NCI-H526 (cell line): Measurements from ENCODE around the gene ZNF608.

ENCODE experiments used
- DNase-seq, 2 experiments: peaks; one replicate each; lab custom pipeline; 2025; lab: John Stamatoyannopoulos, UW

ZNF608 gene

GRCh38 chr5:124745928-124746915 is at the start of gene ZNF608:
ZNF608 (minus strand) TSS chr5:124746639; CDS start chr5:124744989, 1,650 bp downstream.
- peak; percentile 31 to 40 for DNase-seq

- DNase-seq, result no peak
These were observed 49.4 kb upstream of the ZNF608 start for GRCh38 chr5:124795829-124796228.

- DNase-seq, result peak; percentile 20 to 31
These were observed 44.7 kb upstream of the ZNF608 start for GRCh38 chr5:124790895-124791732.

GRCh38 chr5:124790301-124790894 is 44.0 kb upstream of the ZNF608 start:
- no peak for DNase-seq

- no peak for DNase-seq
These were observed 42.7 kb upstream of the ZNF608 start for GRCh38 chr5:124789104-124789605.

- DNase-seq, result no peak
These were observed 37.4 kb upstream of the ZNF608 start for GRCh38 chr5:124783794-124784193.

- no peak for DNase-seq
These were observed 36.8 kb upstream of the ZNF608 start for GRCh38 chr5:124783285-124783684.

- DNase-seq, result no peak
These were observed 35.8 kb upstream of the ZNF608 start for GRCh38 chr5:124782262-124782661.

- no peak for DNase-seq
These were observed 33.6 kb upstream of the ZNF608 start for GRCh38 chr5:124780011-124780410.

GRCh38 chr5:124773315-124774311 is 27.2 kb upstream of the ZNF608 start:
- no peak for DNase-seq

GRCh38 chr5:124772457-124773200 is 26.2 kb upstream of the ZNF608 start:
- no peak for DNase-seq

GRCh38 chr5:124771761-124772160 is 25.3 kb upstream of the ZNF608 start:
- peak; percentile 88 to 91 for DNase-seq

GRCh38 chr5:124764992-124765611 is 18.7 kb upstream of the ZNF608 start:
- no peak for DNase-seq

- no peak for DNase-seq
These were observed 18.1 kb upstream of the ZNF608 start for GRCh38 chr5:124764585-124764984.

- DNase-seq, result no peak
These were observed 14.6 kb upstream of the ZNF608 start for GRCh38 chr5:124761010-124761409.

- no peak for DNase-seq
These were observed 14.2 kb upstream of the ZNF608 start for GRCh38 chr5:124760608-124761007.

- DNase-seq, result peak in 1 of 2 experiments; percentile 25
These were observed 9.1 kb upstream of the ZNF608 start for GRCh38 chr5:124755565-124755964.

GRCh38 chr5:124755041-124755440 is 8.6 kb upstream of the ZNF608 start:
- DNase-seq, result no peak

GRCh38 chr5:124754206-124754927 is 7.9 kb upstream of the ZNF608 start:
- DNase-seq, result peak in 1 of 2 experiments; percentile 55
